NOMO-1 treated with DMSO at 0.1 percent for 48 hours (cell line): ENCODE results near the gene CCDC102A.

Experiments
- DNase-seq: peaks from one replicate; lab custom pipeline; 2025; ENCODE audit not compliant: unreplicated experiment; lab: John Stamatoyannopoulos, UW

The CCDC102A gene

DNA sequence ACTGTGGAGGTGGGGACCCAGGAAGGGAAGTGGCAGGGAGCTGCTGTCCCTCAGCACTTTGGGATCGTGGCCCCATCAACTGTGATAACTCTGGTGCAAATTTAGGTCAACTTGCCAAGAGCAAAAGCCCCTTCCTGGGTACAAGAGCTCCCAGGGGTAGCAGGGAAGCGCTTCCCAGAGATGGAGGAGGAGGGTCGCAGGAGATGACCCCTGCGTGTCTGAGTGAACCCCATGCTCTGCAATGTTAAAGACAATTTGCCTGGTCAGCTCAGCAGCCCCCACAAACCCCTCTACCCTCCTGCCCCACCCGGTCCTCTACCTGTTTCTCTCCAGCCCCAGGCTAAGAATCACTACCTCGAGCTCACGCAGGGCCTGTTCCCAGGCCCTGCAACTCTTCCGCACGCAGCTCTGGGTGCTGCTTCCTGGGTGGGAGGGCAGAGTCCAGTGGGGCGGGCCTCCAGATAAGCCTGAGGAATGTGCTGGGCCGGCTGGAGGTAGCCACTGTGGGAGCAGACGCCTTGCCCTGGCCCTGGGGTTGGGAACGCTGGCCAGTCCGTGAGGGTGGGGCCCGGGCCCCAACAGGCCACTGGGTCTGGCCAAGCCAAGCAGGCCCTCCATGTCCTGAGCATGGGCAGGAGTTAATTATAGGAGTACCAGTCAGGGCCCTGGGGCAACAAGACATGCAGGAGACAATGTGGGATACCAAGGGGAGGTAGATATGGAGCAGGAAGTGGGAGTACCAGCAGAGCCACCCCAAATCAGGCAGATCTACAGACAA is 56.2 kb downstream of the CCDC102A start:
- no peak for DNase-seq

DNA sequence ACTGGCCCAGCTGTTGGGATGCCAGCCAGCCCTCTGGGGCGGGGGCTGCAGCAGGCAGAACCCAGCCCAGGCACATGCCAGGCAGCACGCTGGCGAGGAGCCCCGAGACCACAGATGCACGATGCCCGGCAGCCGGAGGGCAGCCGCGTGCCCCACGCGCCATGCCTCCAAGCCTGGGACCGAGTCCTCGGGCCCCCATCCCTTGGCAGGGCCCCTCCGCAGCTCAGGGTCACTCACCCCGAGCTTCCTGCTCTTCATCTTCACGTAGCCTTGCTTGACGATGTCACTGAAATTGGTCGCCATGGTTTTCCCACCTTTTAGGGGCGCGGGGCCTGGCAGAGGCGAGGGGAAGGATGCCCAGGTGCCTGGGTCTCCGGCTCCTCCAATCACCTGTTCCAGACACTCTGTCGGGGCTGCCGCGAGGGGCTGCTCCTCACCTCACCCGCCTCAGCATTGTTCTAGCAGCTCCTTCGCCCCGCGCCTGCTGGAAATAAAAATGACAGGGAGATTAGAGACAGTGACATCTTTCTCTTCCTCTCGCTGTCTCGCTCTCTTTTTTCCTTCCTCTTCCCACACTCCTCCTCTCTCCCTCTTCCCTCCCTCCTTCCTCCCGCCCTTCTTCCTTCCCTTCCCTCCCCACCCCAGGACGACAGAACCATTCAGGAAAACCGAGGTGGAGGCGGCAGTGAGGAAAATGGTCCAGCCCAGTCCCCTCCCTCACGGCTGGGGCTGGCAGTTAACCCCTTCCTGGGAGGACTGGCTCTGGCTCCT is 57.0 kb downstream of the CCDC102A start:
- no peak for DNase-seq

DNA sequence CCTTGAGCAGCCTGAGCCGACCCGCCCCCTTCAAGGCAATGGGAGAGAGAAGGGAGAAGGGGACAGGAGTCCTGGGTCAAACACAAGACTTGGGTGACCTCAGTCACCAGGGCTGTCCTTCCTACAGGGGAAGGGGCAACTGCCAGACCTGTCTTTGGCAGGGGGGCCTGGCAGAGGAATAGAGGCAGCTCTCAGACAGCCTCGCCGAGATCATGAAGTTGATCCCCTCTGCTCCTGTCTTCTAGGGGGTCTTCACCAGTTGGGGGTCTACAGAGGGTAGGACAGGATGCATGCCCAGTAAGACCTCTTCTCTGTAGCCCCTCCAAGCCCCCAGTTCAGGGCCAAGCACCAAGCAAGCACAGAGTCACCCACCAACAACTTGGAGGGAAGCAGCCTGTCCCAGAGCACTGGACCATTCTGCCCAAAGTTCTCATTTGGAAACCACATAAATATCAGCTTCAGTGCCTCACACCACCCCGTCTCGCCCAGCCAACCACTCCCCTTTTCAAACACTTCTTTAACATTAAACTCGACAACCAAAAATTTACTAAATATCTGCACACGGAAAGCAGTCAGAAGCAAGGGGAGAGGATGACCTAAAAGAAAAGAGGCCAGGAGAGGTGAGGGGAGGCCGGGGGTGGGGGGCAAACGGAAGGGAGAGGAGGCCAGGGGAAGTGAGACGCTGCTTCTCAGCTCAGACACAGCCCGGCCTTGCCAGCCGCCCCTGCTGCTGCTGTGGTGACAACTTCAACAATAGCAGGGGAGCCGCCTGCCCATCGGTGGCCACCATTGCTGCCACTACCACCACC is 57.8 kb downstream of the CCDC102A start:
- DNase-seq: no peak

DNA sequence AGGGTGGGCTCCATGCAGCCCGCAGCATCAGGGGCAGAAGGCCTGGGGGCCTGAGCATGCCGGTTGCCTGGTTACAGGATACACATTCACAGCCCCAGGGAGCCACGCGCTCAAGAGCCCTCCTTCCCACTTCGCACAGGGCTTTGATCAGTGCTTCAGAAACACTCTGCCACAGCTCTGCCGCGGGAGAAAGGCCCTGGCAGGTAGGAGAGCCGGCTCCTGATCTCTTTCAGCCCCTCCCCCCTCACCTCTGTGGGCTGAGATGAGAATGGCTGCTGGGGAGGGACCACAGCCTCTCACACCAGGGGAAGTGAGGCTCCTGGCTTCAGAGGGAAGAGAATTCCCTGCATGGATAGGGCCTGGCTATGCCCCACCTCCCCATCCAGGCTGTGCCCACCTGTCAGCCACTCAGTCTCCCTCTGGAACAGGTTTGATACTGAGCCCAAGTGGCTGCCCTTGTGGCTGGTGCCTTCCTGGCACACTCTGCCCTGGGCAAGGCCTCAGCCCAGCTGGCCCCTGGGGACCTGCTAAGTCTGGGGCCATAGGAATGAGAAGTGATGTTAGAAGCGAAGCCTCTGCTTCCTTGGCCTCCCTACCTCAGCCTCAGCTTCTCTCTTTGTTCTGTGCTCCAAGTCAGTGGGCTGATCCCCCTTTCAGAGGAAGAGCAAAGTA is 58.7 kb downstream of the CCDC102A start:
- DNase-seq: no peak

DNA sequence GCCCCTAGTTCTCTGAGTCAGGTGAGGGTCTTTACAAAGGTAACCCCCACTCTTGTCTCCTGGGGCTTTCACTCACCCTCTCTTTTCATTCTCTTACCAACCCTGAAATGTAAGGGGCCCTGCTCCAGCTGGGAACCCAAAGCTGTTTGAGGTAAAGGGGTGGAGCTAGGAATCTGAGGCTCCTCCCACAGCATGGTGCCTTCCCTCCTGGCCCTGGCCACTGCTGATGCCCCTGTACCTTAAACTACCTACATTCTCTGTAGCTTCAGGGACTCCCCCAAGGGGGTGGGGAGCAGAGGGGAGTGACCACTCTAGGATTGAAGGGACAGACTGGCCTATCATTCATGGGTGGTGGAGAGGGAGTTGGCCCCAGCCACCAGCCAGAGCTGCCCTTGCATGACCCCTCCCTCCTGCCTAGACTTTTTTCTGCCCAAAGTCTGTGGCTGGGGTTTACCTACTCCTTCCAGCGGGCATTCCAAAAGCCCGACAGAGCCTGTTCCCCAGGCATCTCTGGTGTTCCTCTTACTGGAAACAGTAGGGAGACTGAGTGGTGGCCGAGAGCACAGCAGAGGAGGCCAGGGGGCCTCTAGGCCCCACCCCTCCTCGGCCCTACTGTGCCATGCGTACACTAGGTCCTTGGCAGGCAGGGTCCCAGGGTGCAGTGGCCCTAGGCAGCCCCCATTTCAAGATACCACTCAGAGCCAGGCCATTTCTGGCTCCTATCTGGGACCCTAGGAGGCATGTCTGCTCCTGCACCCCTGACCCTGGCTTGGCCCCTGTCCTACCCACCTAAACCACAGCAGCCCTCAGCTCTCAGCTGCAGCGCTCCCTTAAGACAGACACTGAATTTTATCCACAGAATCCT is 59.6 kb downstream of the CCDC102A start:
- DNase-seq: no peak

DNA sequence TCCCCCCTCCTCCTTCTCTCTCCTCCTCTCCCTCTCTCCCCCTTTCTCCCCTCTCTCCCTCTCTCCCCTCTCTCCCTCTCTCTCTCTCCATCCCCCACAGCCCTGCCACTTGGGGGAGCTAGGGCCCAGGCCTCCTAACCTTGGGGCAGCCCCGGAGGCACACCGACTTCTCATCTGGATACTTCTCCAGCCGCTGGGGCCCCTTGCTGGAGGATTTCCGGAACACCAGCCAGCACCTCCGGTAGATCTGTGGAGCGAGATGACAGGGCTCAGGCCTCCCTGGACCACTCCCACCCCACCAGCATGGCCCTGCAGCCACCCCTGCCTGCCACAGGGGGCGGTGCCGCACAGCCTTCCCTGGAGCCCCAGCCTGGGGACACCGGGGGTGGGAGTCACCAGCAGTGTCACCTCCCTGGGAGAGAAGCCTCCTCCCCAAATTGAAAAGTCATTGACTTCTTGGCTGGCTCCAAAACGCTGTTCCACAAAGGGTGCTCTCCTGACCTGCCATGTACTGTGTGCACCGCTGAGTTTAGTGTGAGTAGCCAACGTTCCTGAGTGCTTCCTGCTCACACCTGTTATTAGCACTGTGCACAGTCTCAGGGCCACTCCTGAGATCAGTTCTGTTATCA is 60.5 kb downstream of the CCDC102A start:
- peak; percentile 75 for DNase-seq

DNA sequence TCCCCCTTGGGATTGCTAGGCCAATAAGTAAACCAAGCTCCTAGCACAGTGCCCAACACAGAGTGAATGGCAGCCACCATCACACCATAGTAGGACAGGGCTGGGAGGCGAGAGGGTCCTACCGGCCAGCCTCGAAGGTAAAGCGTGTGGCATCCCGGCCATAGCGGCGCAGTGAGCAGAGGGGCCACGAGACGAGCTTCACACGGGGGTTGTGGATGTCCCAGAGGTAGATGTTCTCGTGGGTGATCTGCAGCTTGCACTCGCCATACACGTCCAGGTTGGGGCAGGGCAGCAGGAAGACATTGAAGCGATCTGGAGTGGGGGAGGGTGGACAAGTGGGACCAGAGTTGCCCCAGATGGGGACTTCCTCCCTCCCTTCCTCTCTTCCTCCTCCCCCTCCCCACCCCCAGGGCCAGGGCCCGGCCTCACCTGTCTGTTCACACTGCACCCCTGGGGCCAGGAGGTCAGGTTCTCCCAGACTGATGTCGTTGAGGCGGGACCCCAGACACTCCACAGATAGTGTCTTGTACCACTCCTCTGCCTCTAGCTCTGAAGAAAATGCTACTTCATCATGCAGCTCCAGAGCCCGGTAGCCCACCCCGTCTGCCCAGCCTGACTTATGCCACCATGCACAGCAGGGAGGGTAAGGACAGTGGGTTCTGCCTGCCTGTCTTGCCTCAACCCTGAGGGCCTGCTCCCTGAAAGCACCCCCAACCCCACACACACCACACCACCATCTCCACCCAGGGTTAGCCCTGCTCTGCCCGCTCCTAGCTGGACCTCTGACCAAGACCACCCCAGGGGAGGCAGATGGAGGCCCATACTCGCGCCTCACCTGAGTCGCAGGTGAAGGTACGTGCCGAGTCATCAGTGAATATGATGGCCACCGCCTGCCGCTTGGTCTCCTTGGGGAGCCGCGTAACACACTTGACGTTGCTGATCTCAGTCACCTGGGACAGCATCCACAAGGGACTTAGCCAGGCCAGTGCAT is 61.4 kb downstream of the CCDC102A start:
- DNase-seq: no peak

DNA sequence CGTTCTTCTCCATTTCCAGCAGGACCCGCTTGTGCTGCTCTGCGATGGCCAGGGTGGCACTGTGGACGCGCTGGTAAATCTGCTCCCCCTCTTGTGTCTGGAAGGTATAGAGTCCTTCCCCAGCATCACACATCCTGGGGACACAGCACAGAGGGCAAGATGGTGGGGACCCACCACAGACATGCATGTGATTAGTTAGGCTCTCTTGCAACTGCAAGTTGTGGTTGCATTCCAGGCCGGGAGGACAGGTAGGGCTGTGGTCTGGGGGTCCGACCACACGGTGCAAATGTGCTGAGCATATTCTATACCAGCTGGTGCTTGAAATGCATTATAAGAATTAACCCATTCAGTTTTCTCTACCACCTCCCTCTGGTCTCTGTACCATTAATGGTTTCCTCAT is 62.5 kb downstream of the CCDC102A start:
- DNase-seq: no peak

DNA sequence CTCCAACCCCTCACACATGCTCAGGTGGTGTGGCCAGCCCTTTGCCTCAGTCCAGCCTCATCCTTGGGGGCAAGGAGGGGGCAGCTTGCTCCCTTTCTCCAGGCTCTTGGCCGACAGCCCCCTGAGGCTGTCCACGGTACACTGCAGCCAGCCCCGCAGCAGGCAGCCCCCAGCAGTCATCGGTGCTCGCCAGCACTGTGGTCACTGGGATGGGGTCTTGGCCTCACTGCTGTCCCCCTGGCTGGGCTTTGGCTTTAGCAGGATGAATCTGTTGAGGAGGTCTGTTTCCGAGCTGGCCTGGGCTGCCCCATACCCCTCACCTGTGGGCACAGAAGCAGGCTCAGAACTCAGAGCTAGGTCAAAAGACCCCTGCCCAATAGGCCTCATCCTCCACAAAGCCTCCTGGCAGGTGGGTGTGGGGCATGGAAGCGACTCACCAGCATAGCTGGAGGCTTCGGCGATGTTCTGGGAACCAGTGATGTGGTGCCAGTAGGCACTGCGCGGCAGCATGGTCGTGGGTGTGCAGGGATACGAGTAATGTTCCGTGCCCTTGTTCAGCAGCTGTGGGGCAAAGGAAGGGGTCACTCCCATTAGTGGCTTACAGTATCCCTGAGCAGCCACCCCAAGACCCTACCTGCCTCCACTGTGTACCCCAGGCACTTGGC is 63.1 kb downstream of the CCDC102A start:
- DNase-seq: no peak

DNA sequence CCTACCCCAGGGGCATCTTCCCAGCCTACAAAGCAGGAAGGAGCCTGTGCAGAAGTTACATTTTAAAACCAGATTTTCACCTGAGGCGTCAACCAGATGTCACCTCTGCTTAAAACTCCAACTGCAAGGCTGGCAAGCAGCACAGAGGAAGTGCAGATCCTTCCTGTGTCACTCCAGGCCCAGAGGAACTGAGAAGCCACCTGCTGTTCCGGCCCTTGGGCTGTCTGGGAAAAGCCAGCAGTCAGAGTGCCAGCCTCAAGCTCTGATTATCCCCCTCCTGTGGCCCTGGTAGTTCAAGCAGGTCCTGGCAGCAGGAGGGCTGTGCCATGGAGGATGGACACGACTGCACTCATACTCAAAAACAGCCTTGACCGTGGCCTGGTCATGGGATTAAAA is 63.7 kb downstream of the CCDC102A start:
- no peak for DNase-seq

DNA sequence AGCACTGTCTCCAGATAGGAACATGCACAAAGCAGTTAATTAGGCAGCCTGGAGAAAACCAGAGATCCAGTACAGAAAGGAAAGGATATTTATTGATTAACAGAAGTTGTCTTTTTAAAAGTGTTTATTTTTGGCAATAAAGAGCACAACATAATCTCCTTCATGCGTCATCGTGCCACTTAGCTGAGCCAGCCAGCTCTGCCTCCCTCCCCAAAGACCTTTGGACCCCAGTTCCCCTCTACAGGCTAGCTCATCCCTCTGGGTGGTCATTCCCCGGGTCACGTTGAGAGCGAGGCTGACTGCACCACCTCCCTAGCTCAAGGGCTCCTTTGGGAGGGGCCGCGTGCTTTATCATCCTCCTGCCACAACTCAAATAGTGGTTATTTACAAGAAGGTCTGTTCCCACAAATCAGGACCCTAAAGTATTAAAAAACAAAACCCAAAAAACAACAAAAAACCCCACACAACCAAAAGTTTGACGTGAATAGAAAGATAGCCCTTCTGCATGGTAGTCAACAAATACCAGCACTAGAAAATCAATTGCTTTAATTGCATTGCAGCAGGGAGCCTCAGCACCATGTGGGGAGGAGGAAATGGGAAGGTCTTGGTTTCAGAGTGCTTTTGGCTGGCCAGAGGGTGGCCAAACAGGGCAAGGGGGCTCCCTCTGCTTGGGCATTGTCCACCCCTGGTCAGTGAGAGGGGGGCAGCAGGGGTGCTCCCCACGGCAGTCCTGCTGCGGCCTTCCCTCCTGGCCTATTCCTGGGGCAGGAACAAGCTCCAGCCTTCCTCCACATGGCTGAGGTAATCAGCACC is 64.3 kb downstream of the CCDC102A start:
- no peak for DNase-seq

DNA sequence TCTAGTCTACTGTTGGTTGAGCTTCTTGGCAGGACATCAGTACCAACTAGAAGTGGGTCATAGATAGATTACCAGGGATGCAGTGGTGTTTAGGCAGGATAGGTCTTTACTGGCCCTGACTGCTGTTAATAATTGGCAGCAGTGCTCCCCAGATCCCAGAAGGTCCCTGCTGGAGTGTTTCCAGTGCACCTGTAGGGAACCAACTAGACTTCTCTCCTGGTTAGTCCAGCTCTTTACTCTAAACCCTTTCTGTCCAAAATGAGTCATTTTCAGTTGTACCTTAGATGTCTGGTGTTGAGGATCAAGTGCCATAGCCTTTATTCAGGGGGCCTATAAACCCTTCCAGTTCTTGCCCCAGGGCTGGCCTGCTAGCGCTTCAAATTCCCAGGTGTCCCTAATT is 65.2 kb downstream of the CCDC102A start:
- no peak for DNase-seq

DNA sequence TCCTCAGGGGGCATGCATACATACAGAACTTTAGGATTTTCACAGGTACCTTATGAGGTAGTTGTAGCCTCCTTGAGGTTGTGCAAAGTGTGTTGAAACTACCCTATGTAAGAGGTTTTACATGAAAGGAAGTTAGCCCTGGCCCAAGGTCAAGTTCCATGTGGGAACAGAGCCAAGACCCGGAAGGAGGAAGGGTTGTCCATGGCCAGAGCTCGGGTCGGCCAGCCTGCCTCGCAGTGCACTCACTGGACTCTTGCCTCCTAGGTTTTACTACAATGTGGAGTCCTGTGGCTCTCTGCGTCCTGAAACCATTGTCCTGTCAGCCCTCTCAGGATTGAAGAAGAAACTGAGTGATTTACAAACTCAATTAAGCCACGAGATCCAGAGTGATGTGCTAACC is 65.7 kb downstream of the CCDC102A start:
- DNase-seq: no peak

DNA sequence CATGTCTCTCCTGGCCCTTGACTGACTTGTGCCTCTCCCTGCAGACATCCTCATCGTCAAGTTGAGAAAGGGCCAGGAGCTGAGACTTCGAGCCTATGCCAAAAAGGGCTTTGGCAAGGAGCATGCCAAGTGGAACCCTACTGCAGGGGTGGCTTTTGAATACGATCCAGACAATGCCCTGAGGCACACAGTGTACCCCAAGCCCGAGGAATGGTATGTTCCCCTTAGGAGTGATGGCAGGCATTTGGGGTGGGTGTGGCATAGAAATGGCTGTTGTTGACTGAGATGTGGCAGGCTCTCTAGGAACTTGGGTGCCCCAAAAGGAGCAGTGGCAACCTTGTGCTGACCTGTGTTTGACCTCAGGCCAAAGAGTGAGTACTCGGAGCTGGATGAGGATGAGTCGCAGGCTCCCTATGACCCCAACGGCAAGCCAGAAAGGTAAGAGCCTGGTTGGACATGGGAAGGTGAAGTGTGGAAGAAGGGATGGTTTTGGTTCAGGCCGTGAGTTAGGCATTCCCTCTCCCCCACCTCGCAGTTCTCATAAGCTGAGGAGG is 66.4 kb downstream of the CCDC102A start:
- no peak for DNase-seq

DNA sequence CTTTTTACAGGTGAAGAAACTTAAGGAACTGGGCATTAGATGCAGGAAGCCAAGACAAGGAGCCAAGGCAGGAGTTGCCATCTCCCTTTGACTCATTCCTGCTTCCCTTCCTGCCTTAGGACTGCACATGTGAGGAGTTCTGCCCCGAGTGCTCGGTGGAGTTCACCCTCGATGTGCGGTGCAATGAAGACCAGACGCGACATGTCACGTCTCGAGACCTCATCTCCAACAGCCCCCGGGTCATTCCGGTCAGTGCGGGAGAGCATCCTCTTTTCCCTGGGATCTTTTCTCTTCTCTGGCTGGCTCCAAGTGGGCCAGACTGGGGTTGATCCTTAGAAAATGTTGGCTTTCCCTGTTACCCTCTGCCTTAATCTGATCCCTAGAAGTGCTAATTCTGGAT is 67.3 kb downstream of the CCDC102A start:
- no peak for DNase-seq

DNA sequence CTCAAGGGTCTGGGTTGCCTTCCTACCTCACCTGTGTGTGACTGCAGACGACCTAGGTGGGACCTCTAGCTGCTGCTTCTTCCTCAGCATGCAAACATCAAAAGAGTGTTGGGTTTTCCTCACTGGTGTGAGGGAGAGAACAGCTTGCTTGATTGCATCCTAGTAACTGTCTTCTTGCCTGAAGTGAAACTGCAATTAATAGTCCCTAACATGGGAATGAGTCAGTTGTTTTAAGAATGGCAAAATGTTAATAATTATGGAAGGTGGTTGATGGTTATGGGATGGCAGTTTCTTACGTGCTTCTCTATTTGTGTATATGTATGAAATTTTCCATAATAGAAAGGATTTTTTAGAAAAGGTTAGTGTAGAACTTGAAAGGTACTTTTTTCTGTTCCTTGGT is 68.0 kb downstream of the CCDC102A start:
- no peak for DNase-seq

DNA sequence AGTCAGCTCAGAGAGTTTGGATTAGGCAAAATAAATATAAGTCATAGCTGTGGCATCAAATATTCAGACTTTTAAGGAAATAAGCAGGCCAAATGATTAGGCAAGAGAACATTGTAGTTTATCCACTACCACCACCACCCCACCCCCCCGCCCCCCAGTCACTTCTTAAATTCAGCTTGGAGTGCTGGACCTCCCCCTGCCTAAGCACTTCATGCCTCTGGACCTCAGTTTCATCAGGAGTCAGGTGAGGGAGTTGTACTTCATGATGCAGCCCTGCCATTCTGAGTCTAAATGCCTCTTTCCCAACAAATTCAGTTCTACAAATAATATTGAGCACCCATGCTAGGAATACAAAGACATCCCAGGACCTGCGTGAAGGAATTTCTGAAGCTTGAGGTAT is 71.8 kb downstream of the CCDC102A start:
- DNase-seq: no peak
